Liver (tissue), 9 donors: ENCODE measurements around the gene ELAC2. TPM values are rescaled to one million over a fixed set of nuclear protein-coding genes. Genes with fewer than 3 reads are reported as not detected.

Experiments used
- DNase-seq: peaks from one replicate; pipeline ENCODE4 v3.0.0-alpha.2; 2017; ENCODE audit warnings: low spot score
- H3K27ac ChIP-seq, 2 donors: one replicate each; pipeline ENCODE4 v1.7.0; 2013; ENCODE audit warnings: inconsistent platforms in 2 of 2, low read length in 2 of 2, control low read depth in 1 of 2, low read depth in 1 of 2, mild to moderate bottlenecking in 1 of 2
- H3K27me3 ChIP-seq, 4 donors: one replicate each; pipeline versions ENCODE4 v1.6.1 to v1.7.0; 2013; ENCODE audit warnings: low read length in 3 of 4, inconsistent platforms in 1 of 4, mild to moderate bottlenecking in 1 of 4, moderate library complexity in 1 of 4; ENCODE audit not compliant: control insufficient read depth in 4 of 4, insufficient read depth in 4 of 4
- H3K36me3 ChIP-seq, 4 donors: one replicate each; pipeline versions ENCODE4 v1.6.1 to v1.7.0; 2013; ENCODE audit warnings: low read length in 3 of 4, mild to moderate bottlenecking in 3 of 4, low read depth in 1 of 4, moderate library complexity in 1 of 4; ENCODE audit not compliant: control insufficient read depth in 4 of 4, insufficient read depth in 3 of 4
- H3K4me1 ChIP-seq, 4 donors: one replicate each; pipeline versions ENCODE4 v1.6.1 to v1.7.0; 2013; ENCODE audit warnings: low read length in 3 of 4, mild to moderate bottlenecking in 3 of 4, moderate library complexity in 1 of 4; ENCODE audit not compliant: control insufficient read depth in 4 of 4, insufficient read depth in 4 of 4
- H3K4me3 ChIP-seq, 3 donors: one replicate each; pipeline versions ENCODE4 v1.6.1 to v1.7.0; 2013; ENCODE audit warnings: low read length in 3 of 3, control low read depth in 1 of 3, low read depth in 1 of 3, mild to moderate bottlenecking in 1 of 3
- H3K9ac ChIP-seq, 2 donors: one replicate each; pipeline ENCODE4 v1.7.0; 2013; ENCODE audit warnings: low read length in 2 of 2, mild to moderate bottlenecking in 2 of 2, moderate library complexity in 2 of 2, control low read depth in 1 of 2, low read depth in 1 of 2
- H3K9me3 ChIP-seq, 4 donors: one replicate each; pipeline versions ENCODE4 v1.6.1 to v1.7.0; 2013; ENCODE audit warnings: low read length in 3 of 4; ENCODE audit not compliant: control insufficient read depth in 4 of 4
- CTCF ChIP-seq: fragments of 150-350 bp; IDR thresholded peaks from 2 replicates; pipeline ENCODE4 v1.5.1; 2017; ENCODE audit warnings: improper control_type of control experiment, low read depth, low read length; ENCODE audit not compliant: missing input control
- EGR1 ChIP-seq, 2 donors: IDR thresholded peaks; 2 replicates each; pipeline ENCODE4 v1.6.1; 2016 to 2018; ENCODE audit warnings: antibody characterized with exemption in 2 of 2, low read depth in 2 of 2
- HNF4A ChIP-seq, 2 donors: conservative IDR thresholded peaks; 2 replicates each; pipeline ENCODE4 v1.6.1; 2016; ENCODE audit warnings: antibody characterized with exemption in 2 of 2, mild to moderate bottlenecking in 2 of 2
- HNF4G ChIP-seq: IDR thresholded peaks from 2 replicates; pipeline ENCODE4 v1.6.1; 2016; ENCODE audit warnings: antibody characterized with exemption
- JUND ChIP-seq, 2 donors: IDR thresholded peaks; 2 replicates each; pipeline ENCODE4 v1.6.1; 2016; ENCODE audit warnings: antibody characterized with exemption in 2 of 2
- RAD21 ChIP-seq, 2 donors: IDR thresholded peaks; 2 replicates each; pipeline ENCODE4 v1.6.1; 2016; ENCODE audit warnings: antibody characterized with exemption in 2 of 2, mild to moderate bottlenecking in 2 of 2
- RXRA ChIP-seq, 2 donors: IDR thresholded peaks; 2 replicates each; pipeline ENCODE4 v1.6.1; 2017 to 2018; ENCODE audit warnings: antibody characterized with exemption in 2 of 2, mild to moderate bottlenecking in 1 of 2
- SP1 ChIP-seq: IDR thresholded peaks from 2 replicates; pipeline ENCODE4 v1.6.1; 2018; ENCODE audit warnings: antibody characterized with exemption, mild to moderate bottlenecking
- TAF1 ChIP-seq: conservative IDR thresholded peaks from 2 replicates; pipeline ENCODE4 v1.6.1; 2016; ENCODE audit warnings: antibody characterized with exemption, mild to moderate bottlenecking
- YY1 ChIP-seq: IDR thresholded peaks from 2 replicates; pipeline ENCODE4 v1.6.1; 2016; ENCODE audit warnings: antibody characterized with exemption, mild to moderate bottlenecking
- WGBS: extraction: QIAGEN DNeasy Blood & Tissue Kit; methylation state at CpG from one replicate; pipeline ENCODE4 v1.1.7; 2013; 5-methylcytosine and 5-hydroxymethylcytosine counted together
- polyA plus RNA-seq, 2 donors: library from polyadenylated mRNA; stranded (reverse) in 1 of 2; unstranded in 1 of 2; fragments of 200-250 nt in 1 of 2; fragments of >200 nt in 1 of 2; fragmentation: Nextera tagmentation in 1 of 2; extraction: Ambion mirVana in 1 of 2; gene quantifications; one replicate each; pipeline versions ENCODE4 v1.2.1 to v1.2.3, GENCODE V29; 2013 to 2015
- total RNA-seq, 2 donors: library from RNA; depleted of rRNA; stranded (reverse); fragments of >200 nt; gene quantifications; one replicate each; pipeline ENCODE4 v1.2.3, GENCODE V29; 2014
- TF ChIP-seq, protein P1 (sequence below): IDR thresholded peaks from 2 replicates; pipeline ENCODE4 v1.6.1; 2016; ENCODE audit warnings: antibody characterized with exemption
- TF ChIP-seq, protein P2 (sequence below): IDR thresholded peaks from 2 replicates; pipeline ENCODE4 v1.6.1; 2016; ENCODE audit warnings: antibody characterized with exemption, mild to moderate bottlenecking
- TF ChIP-seq, protein P3 (sequence below): IDR thresholded peaks from 2 replicates; pipeline ENCODE4 v1.6.1; 2016; ENCODE audit warnings: antibody characterized with exemption
- donor health status: healthy.
- donor health status: healthy.
- donor health status: healthy.
- donor health status: healthy.
- donor health status: healthy.

Gene ELAC2
- total and polyA plus RNA-seq, 4 donors, result 26.5 to 54.1 (median 36.2) TPM

- Histone ChIP-seq H3K27me3 (no peaks in the 10 kb centered on the region), H3K4me1 (peaks cover 0 to 11% (median 0%) of the 10 kb centered on the region in 4 donors), H3K9ac (no peak overlapping the region), H3K27ac (no peak overlapping the region), H3K9me3 (no peaks in the 10 kb centered on the region), H3K4me3 (no peak overlapping the region), H3K36me3 (peaks cover 16 to 67% (median 51%) of the 10 kb centered on the region in 4 donors)
- no peak for TF ChIP-seq TAF1
- TF ChIP-seq, protein P1, sequence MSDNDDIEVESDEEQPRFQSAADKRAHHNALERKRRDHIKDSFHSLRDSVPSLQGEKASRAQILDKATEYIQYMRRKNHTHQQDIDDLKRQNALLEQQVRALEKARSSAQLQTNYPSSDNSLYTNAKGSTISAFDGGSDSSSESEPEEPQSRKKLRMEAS, result no peak
- WGBS, result 87% methylated on average over 9 of the region's 9 CpGs
- DNase-seq, result no peak
Observed at GRCh38 chr17:13003454-13003851, 14.4 kb downstream of the ELAC2 start.

- no peak for TF ChIP-seq YY1
- no peak for TF ChIP-seq RXRA (IDR thresholded peaks at IDR 0.05)
- TF ChIP-seq, protein P2, sequence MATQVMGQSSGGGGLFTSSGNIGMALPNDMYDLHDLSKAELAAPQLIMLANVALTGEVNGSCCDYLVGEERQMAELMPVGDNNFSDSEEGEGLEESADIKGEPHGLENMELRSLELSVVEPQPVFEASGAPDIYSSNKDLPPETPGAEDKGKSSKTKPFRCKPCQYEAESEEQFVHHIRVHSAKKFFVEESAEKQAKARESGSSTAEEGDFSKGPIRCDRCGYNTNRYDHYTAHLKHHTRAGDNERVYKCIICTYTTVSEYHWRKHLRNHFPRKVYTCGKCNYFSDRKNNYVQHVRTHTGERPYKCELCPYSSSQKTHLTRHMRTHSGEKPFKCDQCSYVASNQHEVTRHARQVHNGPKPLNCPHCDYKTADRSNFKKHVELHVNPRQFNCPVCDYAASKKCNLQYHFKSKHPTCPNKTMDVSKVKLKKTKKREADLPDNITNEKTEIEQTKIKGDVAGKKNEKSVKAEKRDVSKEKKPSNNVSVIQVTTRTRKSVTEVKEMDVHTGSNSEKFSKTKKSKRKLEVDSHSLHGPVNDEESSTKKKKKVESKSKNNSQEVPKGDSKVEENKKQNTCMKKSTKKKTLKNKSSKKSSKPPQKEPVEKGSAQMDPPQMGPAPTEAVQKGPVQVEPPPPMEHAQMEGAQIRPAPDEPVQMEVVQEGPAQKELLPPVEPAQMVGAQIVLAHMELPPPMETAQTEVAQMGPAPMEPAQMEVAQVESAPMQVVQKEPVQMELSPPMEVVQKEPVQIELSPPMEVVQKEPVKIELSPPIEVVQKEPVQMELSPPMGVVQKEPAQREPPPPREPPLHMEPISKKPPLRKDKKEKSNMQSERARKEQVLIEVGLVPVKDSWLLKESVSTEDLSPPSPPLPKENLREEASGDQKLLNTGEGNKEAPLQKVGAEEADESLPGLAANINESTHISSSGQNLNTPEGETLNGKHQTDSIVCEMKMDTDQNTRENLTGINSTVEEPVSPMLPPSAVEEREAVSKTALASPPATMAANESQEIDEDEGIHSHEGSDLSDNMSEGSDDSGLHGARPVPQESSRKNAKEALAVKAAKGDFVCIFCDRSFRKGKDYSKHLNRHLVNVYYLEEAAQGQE, result no peak
- TF ChIP-seq HNF4G, result no peak
- no peak for TF ChIP-seq TAF1
- TF ChIP-seq RAD21 (IDR thresholded peaks at IDR 0.05), result peak; percentile 93 to 94
- peak; percentile 81 for TF ChIP-seq CTCF
- peak; percentile 79 for DNase-seq
- Histone ChIP-seq H3K4me1 (peaks cover 0 to 11% (median 0%) of the 10 kb centered on the region in 4 donors), H3K9ac (no peak overlapping the region), H3K9me3 (no peaks in the 10 kb centered on the region), H3K4me3 (no peak overlapping the region), H3K36me3 (peaks cover 18 to 69% (median 56%) of the 10 kb centered on the region in 4 donors), H3K27me3 (no peaks in the 10 kb centered on the region), H3K27ac (no peak overlapping the region)
- 46% methylated on average over 15 of the region's 15 CpGs for WGBS
Observed at GRCh38 chr17:13002761-13003453, 14.9 kb downstream of the ELAC2 start.

GRCh38 chr17:13001991-13002615, 15.7 kb downstream of the ELAC2 start:
- no peak for DNase-seq
- Histone ChIP-seq H3K9ac (no peak overlapping the region), H3K27me3 (no peaks in the 10 kb centered on the region), H3K27ac (no peak overlapping the region), H3K4me1 (peaks cover 0 to 11% (median 0%) of the 10 kb centered on the region in 4 donors), H3K9me3 (no peaks in the 10 kb centered on the region), H3K36me3 (peaks cover 19 to 72% (median 63%) of the 10 kb centered on the region in 4 donors), H3K4me3 (no peak overlapping the region)
- 72% methylated on average over 15 of the region's 15 CpGs for WGBS
- TF ChIP-seq SP1 (no peak), CTCF (no peak), EGR1 (IDR thresholded peaks at IDR 0.05; ENCODE audit: low read depth in 2 of 2) (no peak), HNF4A (conservative IDR thresholded peaks at IDR 0.05) (no peak), RXRA (IDR thresholded peaks at IDR 0.05) (no peak), HNF4G (no peak), TAF1 (no peak), JUND (IDR thresholded peaks at IDR 0.05) (no peak)
- TF ChIP-seq, protein P3, sequence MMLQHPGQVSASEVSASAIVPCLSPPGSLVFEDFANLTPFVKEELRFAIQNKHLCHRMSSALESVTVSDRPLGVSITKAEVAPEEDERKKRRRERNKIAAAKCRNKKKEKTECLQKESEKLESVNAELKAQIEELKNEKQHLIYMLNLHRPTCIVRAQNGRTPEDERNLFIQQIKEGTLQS, result no peak
- TF ChIP-seq, protein P2, result no peak
